Neural progenitor cell (in vitro differentiated cells): ENCODE measurements around the gene MRPL39.

Experiments
- CTCF ChIP-seq: fragments of 200-600 bp; sonication (generic); IDR thresholded peaks from 2 replicates; pipeline ENCODE4 v1.5.1; 2017; ENCODE audit warnings: antibody characterized with exemption, mild to moderate bottlenecking
- EZH2 ChIP-seq: fragments of 200-600 bp; sonication (generic); IDR thresholded peaks from 2 replicates; pipeline ENCODE4 v1.6.1; 2017; ENCODE audit warnings: antibody characterized with exemption, mild to moderate bottlenecking, moderate library complexity
- EZH2phosphoT487 ChIP-seq: fragments of 200-600 bp; sonication (generic); IDR thresholded peaks from 2 replicates; pipeline ENCODE4 v1.6.1; 2017; ENCODE audit warnings: antibody characterized with exemption

- TF ChIP-seq EZH2phosphoT487 = no peak
- TF ChIP-seq CTCF = no peak
- no peak for TF ChIP-seq EZH2
These were observed 56.7 kb downstream of the MRPL39 start for GRCh38 chr21:25550352-25551120.
